DLD1 (cell line): ENCODE results near the gene DPYD.

ENCODE experiments used
- in situ Hi-C: cut with HindIII; loops from 2 replicates; pipeline ENCODE4 v1.10.0; 2017; ENCODE audit warnings: low sequenced_read_pairs

DPYD gene

GRCh38 chr1:97920832-97921571 lies at the start of gene DPYD:
Gene DPYD (minus strand): TSS chr1:97921034. CDS start chr1:97920922, 112 bp downstream.
- in situ Hi-C loops, result no loop called here

GRCh38 chr1:97960470-97960869 lies 39.6 kb upstream of the DPYD start:
- in situ Hi-C loops, result no loop called here

GRCh38 chr1:97947695-97948094 lies 26.9 kb upstream of the DPYD start:
- in situ Hi-C loops, result no loop called here

GRCh38 chr1:97943354-97943753 lies 22.5 kb upstream of the DPYD start:
- in situ Hi-C loops, result no loop called here

- in situ Hi-C loops, result no loop called here
Measured at GRCh38 chr1:97942161-97943123, 21.6 kb upstream of the DPYD start.

GRCh38 chr1:97938285-97938642 lies 17.4 kb upstream of the DPYD start:
- in situ Hi-C loops, result no loop called here

GRCh38 chr1:97936976-97937375 lies 16.1 kb upstream of the DPYD start:
- in situ Hi-C loops, result no loop called here

- in situ Hi-C loops, result no loop called here
Measured at GRCh38 chr1:97934491-97934890, 13.7 kb upstream of the DPYD start.

GRCh38 chr1:97929874-97930851 lies 9.3 kb upstream of the DPYD start:
- in situ Hi-C loops, result no loop called here

- in situ Hi-C loops, result no loop called here
Measured at GRCh38 chr1:97926017-97926708, 5.3 kb upstream of the DPYD start.

- in situ Hi-C loops, result no loop called here
Measured at GRCh38 chr1:97925151-97925550, 4.3 kb upstream of the DPYD start.

- in situ Hi-C loops, result no loop called here
Measured at GRCh38 chr1:97923811-97924210, 3.0 kb upstream of the DPYD start.

GRCh38 chr1:97920276-97920831 lies 480 bp downstream of the DPYD start:
- in situ Hi-C loops, result no loop called here

GRCh38 chr1:97919585-97920261 lies 1.1 kb downstream of the DPYD start:
- in situ Hi-C loops, result no loop called here

GRCh38 chr1:97918961-97919360 lies 1.9 kb downstream of the DPYD start:
- in situ Hi-C loops, result no loop called here

GRCh38 chr1:97913506-97914139 lies 7.2 kb downstream of the DPYD start:
- in situ Hi-C loops, result no loop called here

GRCh38 chr1:97911266-97912215 lies 9.3 kb downstream of the DPYD start:
- in situ Hi-C loops, result no loop called here

GRCh38 chr1:97909266-97909665 lies 11.6 kb downstream of the DPYD start:
- in situ Hi-C loops, result no loop called here
